Testis (tissue), 3 donors: Measurements from ENCODE around the gene CDH23. TPM values are rescaled to one million over a fixed set of nuclear protein-coding genes. Genes with fewer than 3 reads are reported as not detected.

Source experiments
- DNase-seq: peaks from one replicate; pipeline ENCODE4 v3.0.0-alpha.2; 2019
- H3K27ac ChIP-seq, 2 donors: fragments of 200-600 bp; sonication (generic); one replicate each; pipeline ENCODE4 v1.5.1; 2019
- H3K27me3 ChIP-seq: fragments of 200-600 bp; sonication (generic); one replicate; pipeline ENCODE4 v1.5.1; 2019
- H3K36me3 ChIP-seq: fragments of 200-600 bp; sonication (generic); one replicate; pipeline ENCODE4 v1.5.1; 2017; ENCODE audit warnings: low read depth; ENCODE audit errors: missing control alignments
- H3K4me1 ChIP-seq: fragments of 200-600 bp; sonication (generic); one replicate; pipeline ENCODE4 v1.5.1; 2019
- H3K4me3 ChIP-seq, 2 donors: fragments of 200-600 bp; sonication (generic); one replicate each; pipeline ENCODE4 v1.5.1; 2017 to 2019
- H3K9me3 ChIP-seq: fragments of 200-600 bp; sonication (generic); one replicate; pipeline ENCODE4 v1.5.1; 2017
- CTCF ChIP-seq, 3 experiments: fragments of 450-650 bp in 2 of 3; fragments of 200-600 bp in 1 of 3; sonication (generic) in 1 of 3; IDR thresholded peaks; one replicate each; pipeline ENCODE4 v1.5.1; 2016 to 2019; ENCODE audit warnings: antibody characterized with exemption in 3 of 3, mild to moderate bottlenecking in 2 of 3, moderate library complexity in 1 of 3
- POLR2A ChIP-seq: fragments of 450-650 bp; IDR thresholded peaks from one replicate; pipeline ENCODE4 v1.6.1; 2017; ENCODE audit warnings: antibody characterized with exemption, mild to moderate bottlenecking, moderate library complexity
- WGBS, 2 donors: methylation state at CpG; one replicate each; pipeline ENCODE4 v1.1.5; 2018; 5-methylcytosine and 5-hydroxymethylcytosine counted together
- intact Hi-C: fragments of 100-400 bp; cut with DNase I; formaldehyde crosslinking; loops from one replicate; pipeline ENCODE4 v1.15.1; 2023; ENCODE audit warnings: low total_unique reads
- polyA plus RNA-seq: library from polyadenylated mRNA; stranded (reverse); fragments of 350-450 nt; fragmentation: Illumina TruSeq; extraction: RNeasy Lipid Tissue Mini Kit (QIAGEN cat#74804); gene quantifications from one replicate; pipeline ENCODE4 v1.2.3, GENCODE V29; 2014; ENCODE audit warnings: low read depth, low replicate concordance; ENCODE audit not compliant: insufficient read depth
- total RNA-seq, 2 donors: library from RNA; depleted of rRNA; stranded (reverse); fragments of >200 nt; gene quantifications; one replicate each; pipeline ENCODE4 v1.2.3, GENCODE V29; 2016

Gene CDH23
- total and polyA plus RNA-seq, 3 donors from 2014 or later = 29.8 to 125 (median 81.7) TPM

DNA sequence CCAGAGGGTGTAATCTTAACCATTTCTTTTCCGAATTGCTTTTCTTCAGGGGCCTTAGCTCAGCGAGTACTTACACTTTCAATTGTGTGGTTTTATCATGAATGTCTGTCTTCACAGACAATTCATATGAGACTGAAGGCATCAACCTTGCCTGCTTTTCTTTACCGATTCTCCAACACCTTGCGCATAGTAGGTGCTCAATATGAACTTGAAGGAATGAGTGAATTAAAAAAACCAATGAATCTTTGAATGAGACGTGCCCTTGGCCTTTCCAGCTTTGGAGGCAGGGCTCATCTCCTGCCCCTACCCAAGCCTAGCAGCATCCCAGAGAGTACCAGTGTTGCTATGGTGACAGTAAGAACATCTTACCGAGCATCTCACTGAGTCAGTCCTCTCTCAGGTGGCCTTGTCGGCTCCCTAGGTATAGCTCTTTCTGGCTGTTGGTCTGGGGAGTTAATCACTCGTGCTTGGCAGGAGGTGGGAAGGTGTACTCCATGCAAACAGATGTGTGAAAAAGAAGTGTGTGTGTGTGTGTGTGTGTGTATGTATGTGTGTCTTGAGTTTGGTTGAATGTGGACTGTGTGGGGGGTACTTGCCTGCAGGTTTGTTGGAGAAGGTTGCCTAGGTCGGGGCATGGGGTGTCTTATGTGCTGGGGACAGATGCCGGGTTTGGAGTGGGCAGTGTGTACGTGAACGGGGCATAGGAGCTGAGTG, 215.1 kb downstream of the CDH23 start:
- no peaks in the 10 kb centered on the region for H3K4me1 ChIP-seq
- intact Hi-C loops = no loop called here
- 90% methylated on average over 12 of the region's 12 CpGs for WGBS, 2 donors
- no peaks in the 10 kb centered on the region for H3K36me3 ChIP-seq
- TF ChIP-seq POLR2A (no peak), CTCF (IDR thresholded peaks at IDR 0.05) (no peak)
- DNase-seq = no peak
- no peak overlapping the region for H3K27ac ChIP-seq
- no peak overlapping the region for H3K4me3 ChIP-seq
- no peaks in the 10 kb centered on the region for H3K27me3 ChIP-seq
- H3K9me3 ChIP-seq = no peaks in the 10 kb centered on the region

GRCh38 chr10:71613261-71613777, 216.6 kb downstream of the CDH23 start:
- WGBS, 2 donors = 76 to 92% methylated on average over 2 of the region's 2 CpGs
- H3K27ac ChIP-seq = no peak overlapping the region
- H3K27me3 ChIP-seq = no peaks in the 10 kb centered on the region
- no peaks in the 10 kb centered on the region for H3K9me3 ChIP-seq
- no peaks in the 10 kb centered on the region for H3K4me1 ChIP-seq
- no peak overlapping the region for H3K4me3 ChIP-seq
- DNase-seq = no peak
- TF ChIP-seq CTCF (IDR thresholded peaks at IDR 0.05) (no peak), POLR2A (no peak)
- intact Hi-C loops = no loop called here
- no peaks in the 10 kb centered on the region for H3K36me3 ChIP-seq

GRCh38 chr10:71613877-71614276, 217.2 kb downstream of the CDH23 start:
- Histone ChIP-seq H3K27ac (no peak overlapping the region), H3K4me3 (no peak overlapping the region), H3K27me3 (no peaks in the 10 kb centered on the region), H3K36me3 (no peaks in the 10 kb centered on the region), H3K9me3 (no peaks in the 10 kb centered on the region), H3K4me1 (no peaks in the 10 kb centered on the region)
- TF ChIP-seq POLR2A (no peak), CTCF (IDR thresholded peaks at IDR 0.05) (no peak)
- DNase-seq = no peak
- intact Hi-C loops = no loop called here
- WGBS, 2 donors = 87 to 96% methylated on average over 4 of the region's 4 CpGs

DNA sequence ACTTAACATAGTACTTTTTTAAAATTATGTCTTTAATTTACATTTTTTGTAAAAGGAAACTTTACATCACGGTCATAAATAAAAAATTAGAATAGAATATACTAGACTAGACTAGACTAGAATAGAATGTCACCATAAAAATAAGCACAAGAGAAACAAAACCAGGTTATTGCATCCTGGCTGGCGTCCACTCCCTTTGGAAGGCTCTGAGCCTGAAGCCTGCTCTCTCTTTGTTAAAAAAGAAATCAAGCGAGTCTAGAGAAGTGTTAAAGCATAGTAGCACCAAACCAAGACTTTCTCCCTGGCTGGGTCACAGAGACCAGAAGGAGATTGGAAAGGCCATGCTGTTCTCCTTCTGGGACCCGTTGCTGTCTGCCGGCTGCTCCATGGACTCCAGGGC, 218.2 kb downstream of the CDH23 start:
- no peaks in the 10 kb centered on the region for H3K27me3 ChIP-seq
- no peaks in the 10 kb centered on the region for H3K36me3 ChIP-seq
- WGBS, 2 donors = 57 to 79% methylated on average over 5 of the region's 5 CpGs
- no peak for TF ChIP-seq POLR2A
- no peak for TF ChIP-seq CTCF (IDR thresholded peaks at IDR 0.05)
- no peak overlapping the region for H3K27ac ChIP-seq
- no peak for DNase-seq
- H3K9me3 ChIP-seq = no peaks in the 10 kb centered on the region
- intact Hi-C loops = no loop called here
- H3K4me3 ChIP-seq = no peak overlapping the region
- H3K4me1 ChIP-seq = no peaks in the 10 kb centered on the region
